PC-3 (cell line): ENCODE results near the gene ZMIZ1. TPM values are rescaled to one million over a fixed set of nuclear protein-coding genes. Genes with fewer than 3 reads are reported as not detected.

Source experiments
- ATAC-seq: fragments of 200-7000 bp; cut with Tn5 transposase; 2 replicates; pipeline ENCODE4 v1.9.1; 2020; ENCODE audit warnings: mild to moderate bottlenecking, moderate library complexity
- BruUV-seq: library from RNA; stranded (reverse); fragments of 400-500 nt; replicated peaks from 2 replicates; lab custom pipeline; 2021; lab: Mats Ljungman, UMichigan
- CTCF ChIA-PET: fragments of 300-600 bp; sonication (Branson Sonifier 250); formaldehyde crosslinking; loops from one replicate; lab custom pipeline; 2022; ENCODE audit warnings: antibody characterized with exemption; lab: Charles Lee
- POLR2A ChIA-PET: fragments of 300-600 bp; sonication (Branson Sonifier 250); formaldehyde crosslinking; loops from one replicate; lab custom pipeline; 2022; ENCODE audit warnings: antibody characterized with exemption; ENCODE audit not compliant: unreplicated experiment; lab: Charles Lee
- DNase-seq: peaks from one replicate; pipeline ENCODE4 v3.0.0-alpha.2; 2015
- H2AFZ ChIP-seq: fragments of 300-600 bp; sonication (generic); 2 replicates; pipeline ENCODE4 v1.6.0; 2016; ENCODE audit warnings: antibody characterized with exemption, low read length
- H3F3A ChIP-seq: fragments of 300-600 bp; sonication (generic); one replicate; pipeline ENCODE4 v1.6.0; 2017; ENCODE audit warnings: antibody characterized with exemption, low read length, control low read depth, mild to moderate bottlenecking; ENCODE audit not compliant: unreplicated experiment
- H3K27ac ChIP-seq: fragments of 300-600 bp; sonication (generic); 2 replicates; pipeline ENCODE4 v1.5.1; 2016; ENCODE audit warnings: mild to moderate bottlenecking, low read length
- H3K27me3 ChIP-seq: fragments of 300-600 bp; sonication (generic); 2 replicates; pipeline ENCODE4 v1.6.1; 2016; ENCODE audit warnings: low read length, mixed read lengths
- H3K36me3 ChIP-seq: fragments of 300-600 bp; sonication (generic); 2 replicates; pipeline ENCODE4 v1.6.1; 2016; ENCODE audit warnings: low read depth, mixed run types, low read length, mixed read lengths
- H3K4me1 ChIP-seq: fragments of 300-600 bp; sonication (generic); 2 replicates; pipeline ENCODE4 v1.5.1; 2016; ENCODE audit warnings: low read length; ENCODE audit not compliant: insufficient read depth
- H3K4me2 ChIP-seq: fragments of 300-600 bp; sonication (generic); 2 replicates; pipeline ENCODE4 v1.6.0; 2016; ENCODE audit warnings: low read length
- H3K4me3 ChIP-seq: fragments of 300-600 bp; sonication (generic); 2 replicates; pipeline ENCODE4 v1.5.1; 2016; ENCODE audit warnings: mild to moderate bottlenecking, low read length, mixed read lengths
- H3K79me2 ChIP-seq: fragments of 300-600 bp; sonication (generic); 2 replicates; pipeline ENCODE4 v1.6.1; 2017; ENCODE audit warnings: low read length, mixed read lengths
- H3K9ac ChIP-seq: fragments of 300-600 bp; sonication (generic); 2 replicates; pipeline ENCODE4 v1.6.0; 2016; ENCODE audit warnings: mild to moderate bottlenecking, low read length
- H3K9me2 ChIP-seq: fragments of 300-600 bp; sonication (generic); replicated peaks from 2 replicates; pipeline ENCODE4 v1.6.1; 2016; ENCODE audit warnings: mixed run types, low read length, mixed read lengths
- H3K9me3 ChIP-seq: fragments of 300-600 bp; sonication (generic); 2 replicates; pipeline ENCODE4 v1.6.1; 2016; ENCODE audit warnings: low read length, mixed read lengths
- H4K20me1 ChIP-seq: fragments of 300-600 bp; sonication (generic); 2 replicates; pipeline ENCODE4 v1.6.1; 2016; ENCODE audit warnings: low read length, mixed read lengths
- EZH2 ChIP-seq: fragments of 300-600 bp; sonication (generic); IDR thresholded peaks from one replicate; pipeline ENCODE4 v1.6.1; 2017; ENCODE audit warnings: antibody characterized with exemption, mild to moderate bottlenecking, low read length; ENCODE audit not compliant: unreplicated experiment
- EZH2phosphoT487 ChIP-seq: fragments of 300-600 bp; sonication (generic); IDR thresholded peaks from 2 replicates; pipeline ENCODE4 v1.6.1; 2018; ENCODE audit warnings: mild to moderate bottlenecking, antibody characterized with exemption, low read length, borderline replicate concordance
- intact Hi-C: fragments of 100-400 bp; cut with micrococcal nuclease; formaldehyde crosslinking; loops from 2 replicates; pipeline ENCODE4 v1.9.0; 2023
- total RNA-seq: library from RNA; depleted of rRNA; stranded (reverse); fragments of >200 nt; gene quantifications from 2 replicates; pipeline ENCODE4 v1.2.3, GENCODE V29; 2014
- TF ChIP-seq, protein P1 (sequence below): fragments of 300-600 bp; sonication (generic); conservative IDR thresholded peaks from 2 replicates; pipeline ENCODE4 v1.5.1; 2017; ENCODE audit warnings: antibody characterized with exemption, low read depth, mild to moderate bottlenecking, low read length

ZMIZ1 gene
- total RNA-seq, 1 experiment from 2014 or later, result 55.4 TPM

DNA sequence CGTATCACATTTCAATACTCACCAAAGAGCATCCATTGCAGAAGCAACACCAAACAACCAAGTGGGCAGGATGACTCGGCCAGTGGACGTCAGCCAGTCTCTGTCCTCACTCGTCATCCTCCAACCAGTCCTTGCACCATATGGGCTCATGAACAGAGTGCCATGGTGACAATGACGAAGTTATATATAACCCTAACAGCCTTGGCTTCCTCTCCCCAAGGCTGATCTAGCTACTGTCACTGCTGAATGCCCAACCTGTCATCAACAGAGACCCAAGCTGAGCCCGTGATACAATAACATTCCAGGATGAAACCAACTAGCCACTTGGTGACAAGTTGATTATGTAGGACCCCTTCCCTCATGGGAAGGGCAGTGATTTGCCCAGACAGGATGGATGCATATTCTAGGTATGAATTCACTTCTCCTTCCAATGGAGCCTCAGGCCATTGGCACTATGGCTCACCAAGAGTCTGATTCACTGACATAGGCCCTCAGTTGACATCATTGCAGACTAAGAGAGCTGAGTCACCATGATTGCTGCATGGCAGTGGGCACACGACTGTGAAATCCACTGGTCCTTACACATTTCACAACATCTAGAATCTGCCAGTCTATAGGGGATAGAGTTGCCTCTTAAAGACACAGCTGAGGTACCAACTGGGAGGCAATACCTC, 252.2 kb downstream of the ZMIZ1 start:
- H3K9me2 ChIP-seq, result no peaks in the 10 kb centered on the region
- no peak for TF ChIP-seq EZH2phosphoT487
- TF ChIP-seq EZH2, result no peak
- TF ChIP-seq, protein P1, sequence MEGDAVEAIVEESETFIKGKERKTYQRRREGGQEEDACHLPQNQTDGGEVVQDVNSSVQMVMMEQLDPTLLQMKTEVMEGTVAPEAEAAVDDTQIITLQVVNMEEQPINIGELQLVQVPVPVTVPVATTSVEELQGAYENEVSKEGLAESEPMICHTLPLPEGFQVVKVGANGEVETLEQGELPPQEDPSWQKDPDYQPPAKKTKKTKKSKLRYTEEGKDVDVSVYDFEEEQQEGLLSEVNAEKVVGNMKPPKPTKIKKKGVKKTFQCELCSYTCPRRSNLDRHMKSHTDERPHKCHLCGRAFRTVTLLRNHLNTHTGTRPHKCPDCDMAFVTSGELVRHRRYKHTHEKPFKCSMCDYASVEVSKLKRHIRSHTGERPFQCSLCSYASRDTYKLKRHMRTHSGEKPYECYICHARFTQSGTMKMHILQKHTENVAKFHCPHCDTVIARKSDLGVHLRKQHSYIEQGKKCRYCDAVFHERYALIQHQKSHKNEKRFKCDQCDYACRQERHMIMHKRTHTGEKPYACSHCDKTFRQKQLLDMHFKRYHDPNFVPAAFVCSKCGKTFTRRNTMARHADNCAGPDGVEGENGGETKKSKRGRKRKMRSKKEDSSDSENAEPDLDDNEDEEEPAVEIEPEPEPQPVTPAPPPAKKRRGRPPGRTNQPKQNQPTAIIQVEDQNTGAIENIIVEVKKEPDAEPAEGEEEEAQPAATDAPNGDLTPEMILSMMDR, result no peak
- intact Hi-C loops, result loop anchor here (10.0 kb wide), 1 partner anchor 346 kb away; no protein-coding TSS in a partner anchor
- ChIA-PET POLR2A (interaction anchor here (0.5 to 0.7 kb wide), 3 partner anchors 53 to 1349 kb away, joined by 3 to 6 read pairs (median 4); no protein-coding TSS in a partner anchor), CTCF (interaction anchor here (0.6 kb wide), 1 partner anchor 11 kb away, joined by 3 read pairs; no protein-coding TSS in a partner anchor)
- H3F3A ChIP-seq, result peaks cover 15% of the 10 kb centered on the region
- no peaks in the 10 kb centered on the region for H4K20me1 ChIP-seq
- peak; percentile 45 for ATAC-seq
- H3K4me1 ChIP-seq, result peaks cover 66% of the 10 kb centered on the region
- peak; percentile 100 for DNase-seq
- no peak overlapping the region for H3K4me3 ChIP-seq
- H3K9me3 ChIP-seq, result no peaks in the 10 kb centered on the region
- H3K27ac ChIP-seq, result peak overlapping the region; percentile 69
- peak overlapping the region; percentile 14; the same call in 1 of the 2 replicates for H3K9ac ChIP-seq
- no peaks in the 10 kb centered on the region for H3K79me2 ChIP-seq
- H2AFZ ChIP-seq, result no peak overlapping the region
- H3K27me3 ChIP-seq, result no peaks in the 10 kb centered on the region
- no peaks in the 10 kb centered on the region; the same call in 1 of the 2 replicates for H3K36me3 ChIP-seq
- H3K4me2 ChIP-seq, result peak overlapping the region; percentile 10
- BruUV-seq, result no TSS peak

DNA sequence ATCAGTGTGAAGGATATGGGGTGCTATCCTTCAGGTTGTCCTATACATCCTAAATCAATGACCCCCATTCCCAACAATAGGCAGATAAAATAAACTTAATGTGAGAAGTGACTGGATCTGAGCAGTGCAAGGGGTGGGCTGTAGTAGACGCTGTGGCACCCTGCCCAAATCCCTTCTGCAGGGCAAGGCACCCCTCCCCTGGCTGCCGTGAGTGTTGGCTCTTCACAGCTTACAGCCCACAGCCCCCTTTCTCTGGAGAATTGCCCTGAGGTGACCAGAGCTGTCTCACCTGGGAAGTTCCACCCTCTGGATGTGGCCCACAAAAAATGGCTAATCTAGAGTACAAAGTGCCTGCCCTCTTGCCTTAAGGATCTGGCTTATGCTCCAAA, 252.7 kb downstream of the ZMIZ1 start:
- ChIA-PET POLR2A (interaction anchor here (0.5 to 0.7 kb wide), 2 partner anchors 53 to 1349 kb away, joined by 4 to 6 read pairs; no protein-coding TSS in a partner anchor), CTCF (no interaction called here)
- ATAC-seq (no peak), DNase-seq (no peak)
- Histone ChIP-seq H3K27ac (peak overlapping the region; percentile 69), H3K9ac (peak overlapping the region; percentile 7), H3F3A (peaks cover 13% of the 10 kb centered on the region), H3K36me3 (no peaks in the 10 kb centered on the region), H3K9me3 (no peaks in the 10 kb centered on the region), H2AFZ (no peak overlapping the region), H3K4me3 (no peak overlapping the region), H3K4me2 (peak overlapping the region; percentile 7), H3K79me2 (no peaks in the 10 kb centered on the region), H3K4me1 (peaks cover 66% of the 10 kb centered on the region), H4K20me1 (no peaks in the 10 kb centered on the region), H3K27me3 (no peaks in the 10 kb centered on the region), H3K9me2 (no peaks in the 10 kb centered on the region)
- BruUV-seq, result no TSS peak
- intact Hi-C loops, result loop anchor here (10.0 kb wide), 1 partner anchor 347 kb away; no protein-coding TSS in a partner anchor
- TF ChIP-seq EZH2, result no peak
- TF ChIP-seq, protein P1, result no peak
- TF ChIP-seq EZH2phosphoT487, result no peak
